GM23338 (cell line): ENCODE measurements around the gene SH3BP2. TPM values are rescaled to one million over a fixed set of nuclear protein-coding genes. Genes with fewer than 3 reads are reported as not detected.

Source experiments
- ATAC-seq: fragments of 200-7000 bp; cut with Tn5 transposase; 3 replicates; pipeline ENCODE4 v1.9.1; 2020
- DNase-seq: peaks from one replicate; pipeline ENCODE4 v3.0.0-alpha.2; 2015; ENCODE audit warnings: low spot score
- H2AFZ ChIP-seq: fragments of 200-600 bp; sonication (generic); 2 replicates; pipeline ENCODE4 v1.8.0; 2016; ENCODE audit warnings: antibody characterized with exemption, mild to moderate bottlenecking, moderate library complexity
- H3F3A ChIP-seq: fragments of 200-600 bp; sonication (generic); replicated peaks from 2 replicates; pipeline ENCODE4 v1.8.0; 2017; ENCODE audit warnings: antibody characterized with exemption, mixed run types, low read depth
- H3K27ac ChIP-seq: fragments of 200-600 bp; sonication (generic); 2 replicates; pipeline ENCODE4 v1.6.1; 2016; ENCODE audit warnings: low read depth
- H3K27me3 ChIP-seq: fragments of 200-600 bp; sonication (generic); 2 replicates; pipeline ENCODE4 v1.8.0; 2016; ENCODE audit warnings: mild to moderate bottlenecking, mixed run types, moderate library complexity; ENCODE audit not compliant: insufficient read depth
- H3K36me3 ChIP-seq: fragments of 200-600 bp; sonication (generic); 2 replicates; pipeline ENCODE4 v1.8.0; 2016; ENCODE audit warnings: mild to moderate bottlenecking; ENCODE audit not compliant: insufficient read depth
- H3K4me1 ChIP-seq: fragments of 200-600 bp; sonication (generic); 2 replicates; pipeline ENCODE4 v1.8.0; 2016; ENCODE audit warnings: mild to moderate bottlenecking, moderate library complexity; ENCODE audit not compliant: insufficient read depth
- H3K4me2 ChIP-seq: fragments of 200-600 bp; sonication (generic); 2 replicates; pipeline ENCODE4 v1.7.1; 2017; ENCODE audit warnings: mixed run types
- H3K4me3 ChIP-seq: fragments of 200-600 bp; sonication (generic); 2 replicates; pipeline ENCODE4 v1.6.1; 2016; ENCODE audit warnings: mixed run types
- H3K79me2 ChIP-seq: fragments of 200-600 bp; sonication (generic); replicated peaks from 2 replicates; pipeline ENCODE4 v1.8.0; 2017; ENCODE audit warnings: mild to moderate bottlenecking; ENCODE audit not compliant: insufficient read depth
- H3K9me2 ChIP-seq: fragments of 200-600 bp; sonication (generic); 2 replicates; pipeline ENCODE4 v1.8.0; 2017; ENCODE audit not compliant: insufficient read depth
- H4K20me1 ChIP-seq: fragments of 200-600 bp; sonication (generic); replicated peaks from 2 replicates; pipeline ENCODE4 v1.8.0; 2017; ENCODE audit warnings: mild to moderate bottlenecking; ENCODE audit not compliant: insufficient read depth
- H3K27ac Mint-ChIP-seq: 2 replicates; pipeline ENCODE4 v1.8.0; 2020; ENCODE audit warnings: inconsistent platforms, mild to moderate bottlenecking, moderate library complexity, mixed read lengths
- H3K27me3 Mint-ChIP-seq: 3 replicates; pipeline ENCODE4 v1.8.0; 2022; ENCODE audit warnings: low read depth, mild to moderate bottlenecking, moderate library complexity, mixed read lengths, inconsistent platforms; ENCODE audit not compliant: insufficient read depth, poor library complexity
- H3K36me3 Mint-ChIP-seq: 3 replicates; pipeline ENCODE4 v1.8.0; 2021; ENCODE audit warnings: low read depth, mild to moderate bottlenecking, inconsistent platforms, moderate library complexity, mixed read lengths
- H3K4me1 Mint-ChIP-seq: 3 replicates; pipeline ENCODE4 v1.8.0; 2020; ENCODE audit warnings: mild to moderate bottlenecking, inconsistent platforms, mixed read lengths
- H3K4me3 Mint-ChIP-seq: 3 replicates; pipeline ENCODE4 v1.8.0; 2021; ENCODE audit warnings: moderate library complexity, mild to moderate bottlenecking, inconsistent platforms, mixed read lengths
- H3K9me3 Mint-ChIP-seq: 3 replicates; pipeline ENCODE4 v1.8.0; 2020; ENCODE audit warnings: moderate library complexity, mild to moderate bottlenecking, inconsistent platforms, mixed read lengths
- CREB1 ChIP-seq: fragments of 250-450 bp; sonication (Bioruptor Pico); IDR thresholded peaks from 2 replicates; pipeline ENCODE4 v1.5.0; 2020; ENCODE audit warnings: low read depth, mild to moderate bottlenecking, moderate library complexity
- CTCF ChIP-seq, 2 experiments: fragments of 200-600 bp in 1 of 2; sonication (generic) in 1 of 2; conservative IDR thresholded peaks; 2 replicates each; pipeline versions ENCODE4 v1.5.1 to v1.6.1; 2016 to 2017; ENCODE audit warnings: antibody characterized with exemption in 2 of 2, low read depth in 2 of 2, mild to moderate bottlenecking in 2 of 2, moderate library complexity in 1 of 2
- ETS1 ChIP-seq: IDR thresholded peaks from 2 replicates; pipeline ENCODE4 v1.6.1; 2016; ENCODE audit warnings: antibody characterized with exemption
- EZH2 ChIP-seq: fragments of 200-600 bp; sonication (generic); IDR thresholded peaks from one replicate; pipeline ENCODE4 v1.8.0; 2017; ENCODE audit warnings: antibody characterized with exemption, mild to moderate bottlenecking, low read depth; ENCODE audit not compliant: unreplicated experiment
- EZH2phosphoT487 ChIP-seq: fragments of 200-600 bp; sonication (generic); IDR thresholded peaks from one replicate; pipeline ENCODE4 v1.8.1; 2018; ENCODE audit warnings: antibody characterized with exemption; ENCODE audit not compliant: unreplicated experiment
- JUNB ChIP-seq: IDR thresholded peaks from one replicate; pipeline ENCODE4 v1.6.1; 2016; ENCODE audit warnings: antibody characterized with exemption; ENCODE audit not compliant: unreplicated experiment
- NANOG ChIP-seq: IDR thresholded peaks from 2 replicates; pipeline ENCODE4 v1.6.1; 2016; ENCODE audit warnings: antibody characterized with exemption, borderline replicate concordance
- POLR2AphosphoS5 ChIP-seq: IDR thresholded peaks from 2 replicates; pipeline ENCODE4 v1.6.1; 2016; ENCODE audit warnings: antibody characterized with exemption, low read depth
- REST ChIP-seq: IDR thresholded peaks from one replicate; pipeline ENCODE4 v1.6.1; 2018; ENCODE audit warnings: antibody characterized with exemption; ENCODE audit not compliant: unreplicated experiment
- STAT1 ChIP-seq: IDR thresholded peaks from one replicate; pipeline ENCODE4 v1.6.1; 2016; ENCODE audit warnings: antibody characterized with exemption; ENCODE audit not compliant: unreplicated experiment
- ZNF114 ChIP-seq: fragments of 250-450 bp; sonication (Bioruptor Pico); IDR thresholded peaks from 2 replicates; pipeline ENCODE4 v1.5.0; 2020; ENCODE audit warnings: mild to moderate bottlenecking, moderate library complexity
- ZNF331 ChIP-seq: fragments of 250-450 bp; sonication (Bioruptor Pico); IDR thresholded peaks from 2 replicates; pipeline ENCODE4 v1.5.0; 2020; ENCODE audit warnings: low read depth, mild to moderate bottlenecking, moderate library complexity
- ZNF462 ChIP-seq: fragments of 250-450 bp; sonication (Bioruptor Pico); IDR thresholded peaks from 2 replicates; pipeline ENCODE4 v1.5.0; 2020; ENCODE audit warnings: mild to moderate bottlenecking, moderate library complexity
- polyA plus RNA-seq: library from polyadenylated mRNA; unstranded; fragments of >200 nt; fragmentation: Nextera tagmentation; extraction: Ambion mirVana; gene quantifications from 2 replicates; pipeline ENCODE4 v1.2.1, GENCODE V29; 2016
- total RNA-seq: library from RNA; depleted of rRNA; stranded (reverse); fragments of >200 nt; shearing (Covaris generic); gene quantifications from 2 replicates; pipeline ENCODE4 v1.2.3, GENCODE V29; 2014

SH3BP2 gene
- total and polyA plus RNA-seq, 2 experiments from 2014 or later, result 15.2 to 43.9 TPM

- 0 out of 2 replicates have a peak, but pooled peaks cover 3% of the 10 kb centered on the region for H3K36me3 ChIP-seq
These were observed 26.6 kb downstream of the SH3BP2 start for GRCh38 chr4:2819244-2820215.

More at GRCh38 chr4:2819244-2820215, 26.6 kb downstream of the SH3BP2 start:
- peaks cover 16% of the 10 kb centered on the region for H3K4me1 Mint-ChIP-seq
- H3K4me2 ChIP-seq, result peak overlapping the region; percentile 77; the same call in 1 of the 2 replicates
- no peak for DNase-seq
- H3K27ac ChIP-seq, result no peak overlapping the region
- H3K4me3 Mint-ChIP-seq, result peak overlapping the region; percentile 67
- peaks cover 11% of the 10 kb centered on the region for H3K79me2 ChIP-seq
- peaks cover 3% of the 10 kb centered on the region; the same call in 1 of the 3 replicates for H3K9me3 Mint-ChIP-seq
- peak overlapping the region; percentile 65; the same call in 1 of the 2 replicates for H3K4me3 ChIP-seq
- H3K27me3 ChIP-seq, result no peaks in the 10 kb centered on the region
- TF ChIP-seq ZNF331 (CRISPR knock-in tag) (no peak), POLR2AphosphoS5 (no peak), ZNF114 (CRISPR knock-in tag) (no peak), EZH2phosphoT487 (no peak), ZNF462 (CRISPR knock-in tag) (no peak), CREB1 (no peak), REST (no peak), CTCF (conservative IDR thresholded peaks at IDR 0.05; ENCODE audit: low read depth in 2 of 2) (no peak), EZH2 (no peak), STAT1 (no peak), ETS1 (no peak), JUNB (no peak), NANOG (no peak)
- H3K9me2 ChIP-seq, result no peaks in the 10 kb centered on the region
- peaks cover 10% of the 10 kb centered on the region for H3K27me3 Mint-ChIP-seq
- no peak overlapping the region for H3K27ac Mint-ChIP-seq
- peaks cover 15% of the 10 kb centered on the region for H3K36me3 Mint-ChIP-seq
- H4K20me1 ChIP-seq, result no peaks in the 10 kb centered on the region; the same call in 1 of the 2 replicates
- no peaks in the 10 kb centered on the region for H3F3A ChIP-seq
- ATAC-seq, result no peak
- H2AFZ ChIP-seq, result no peak overlapping the region
- no peaks in the 10 kb centered on the region for H3K4me1 ChIP-seq
